ENCODE results near the gene PIGT.

GRCh38 chr20:45444050-45444449 is 28.1 kb downstream of the PIGT start:
- TF ChIP-seq TAF1 (IDR thresholded peaks at IDR 0.05; ENCODE audit: borderline replicate concordance, low read depth, low read length) (no peak), POLR2AphosphoS5 (IDR thresholded peaks at IDR 0.05; ENCODE audit: low read depth, low read length) (no peak)
